ENCODE data around the gene INVS.

DNA sequence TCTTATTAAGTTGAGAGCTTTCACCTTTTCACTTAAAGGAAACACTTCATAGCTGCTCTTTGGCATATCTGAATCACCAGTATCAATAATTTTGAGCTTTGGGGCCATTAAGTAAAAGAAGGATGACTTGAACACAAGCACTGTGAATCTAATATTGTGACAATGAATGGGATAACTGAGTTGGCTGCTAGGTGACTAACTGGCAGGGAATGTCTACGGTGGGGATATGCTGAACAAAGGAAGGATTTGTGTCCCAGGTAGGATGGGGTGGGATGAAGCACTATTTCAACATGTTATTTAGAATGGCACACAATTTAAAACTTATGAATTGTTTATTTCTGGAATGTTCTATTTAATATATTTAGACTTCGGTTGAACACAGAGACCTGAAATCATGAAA is 130.1 kb downstream of the INVS start:
- TF ChIP-seq, protein P1, sequence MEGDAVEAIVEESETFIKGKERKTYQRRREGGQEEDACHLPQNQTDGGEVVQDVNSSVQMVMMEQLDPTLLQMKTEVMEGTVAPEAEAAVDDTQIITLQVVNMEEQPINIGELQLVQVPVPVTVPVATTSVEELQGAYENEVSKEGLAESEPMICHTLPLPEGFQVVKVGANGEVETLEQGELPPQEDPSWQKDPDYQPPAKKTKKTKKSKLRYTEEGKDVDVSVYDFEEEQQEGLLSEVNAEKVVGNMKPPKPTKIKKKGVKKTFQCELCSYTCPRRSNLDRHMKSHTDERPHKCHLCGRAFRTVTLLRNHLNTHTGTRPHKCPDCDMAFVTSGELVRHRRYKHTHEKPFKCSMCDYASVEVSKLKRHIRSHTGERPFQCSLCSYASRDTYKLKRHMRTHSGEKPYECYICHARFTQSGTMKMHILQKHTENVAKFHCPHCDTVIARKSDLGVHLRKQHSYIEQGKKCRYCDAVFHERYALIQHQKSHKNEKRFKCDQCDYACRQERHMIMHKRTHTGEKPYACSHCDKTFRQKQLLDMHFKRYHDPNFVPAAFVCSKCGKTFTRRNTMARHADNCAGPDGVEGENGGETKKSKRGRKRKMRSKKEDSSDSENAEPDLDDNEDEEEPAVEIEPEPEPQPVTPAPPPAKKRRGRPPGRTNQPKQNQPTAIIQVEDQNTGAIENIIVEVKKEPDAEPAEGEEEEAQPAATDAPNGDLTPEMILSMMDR (IDR thresholded peaks at IDR 0.05) = no peak
- TF ChIP-seq POLR2AphosphoS5 (IDR thresholded peaks at IDR 0.05) (no peak), EP300 (IDR thresholded peaks at IDR 0.05) (no peak), POLR2A (IDR thresholded peaks at IDR 0.05) (no peak)

Data from upper lobe of left lung (tissue), 4 donors.